Measurements from ENCODE around the gene LRRC59.

Gene LRRC59

DNA sequence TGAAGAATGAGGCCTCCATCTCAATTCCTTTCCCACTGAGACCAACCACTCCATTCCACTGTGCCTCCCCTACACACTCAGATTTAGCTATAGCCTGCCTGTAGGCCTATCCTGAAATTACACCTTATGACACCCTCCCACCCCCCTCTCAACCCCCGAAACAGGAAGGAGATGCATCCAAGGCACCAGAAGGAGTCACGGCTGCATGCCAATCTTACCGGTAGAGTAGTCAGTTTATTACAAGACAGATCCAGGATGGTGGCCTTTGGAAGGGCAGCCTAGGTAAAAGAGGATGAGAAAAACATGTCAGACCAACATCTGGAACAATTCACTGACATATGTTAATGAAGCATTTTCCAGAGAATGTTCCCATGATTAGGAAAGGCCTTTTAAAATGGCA lies 2.6 kb downstream of the LRRC59 start:
- H3K36me3 ChIP-seq, result peaks cover 49% of the 10 kb centered on the region
- no peak overlapping the region for H3K4me3 ChIP-seq (ENCODE audit: low read depth in 1 of 2, low read length in 1 of 2)
- TF ChIP-seq, protein P1, sequence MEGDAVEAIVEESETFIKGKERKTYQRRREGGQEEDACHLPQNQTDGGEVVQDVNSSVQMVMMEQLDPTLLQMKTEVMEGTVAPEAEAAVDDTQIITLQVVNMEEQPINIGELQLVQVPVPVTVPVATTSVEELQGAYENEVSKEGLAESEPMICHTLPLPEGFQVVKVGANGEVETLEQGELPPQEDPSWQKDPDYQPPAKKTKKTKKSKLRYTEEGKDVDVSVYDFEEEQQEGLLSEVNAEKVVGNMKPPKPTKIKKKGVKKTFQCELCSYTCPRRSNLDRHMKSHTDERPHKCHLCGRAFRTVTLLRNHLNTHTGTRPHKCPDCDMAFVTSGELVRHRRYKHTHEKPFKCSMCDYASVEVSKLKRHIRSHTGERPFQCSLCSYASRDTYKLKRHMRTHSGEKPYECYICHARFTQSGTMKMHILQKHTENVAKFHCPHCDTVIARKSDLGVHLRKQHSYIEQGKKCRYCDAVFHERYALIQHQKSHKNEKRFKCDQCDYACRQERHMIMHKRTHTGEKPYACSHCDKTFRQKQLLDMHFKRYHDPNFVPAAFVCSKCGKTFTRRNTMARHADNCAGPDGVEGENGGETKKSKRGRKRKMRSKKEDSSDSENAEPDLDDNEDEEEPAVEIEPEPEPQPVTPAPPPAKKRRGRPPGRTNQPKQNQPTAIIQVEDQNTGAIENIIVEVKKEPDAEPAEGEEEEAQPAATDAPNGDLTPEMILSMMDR (IDR thresholded peaks at IDR 0.05), result no peak
- peaks cover 20 to 21% of the 10 kb centered on the region in 2 experiments for H3K4me1 ChIP-seq (ENCODE audit: control insufficient read depth in 1 of 2, insufficient read depth in 1 of 2, low read depth in 1 of 2, low read length in 1 of 2)
- no peak overlapping the region for H3K27ac ChIP-seq
- H3K9me3 ChIP-seq, result no peaks in the 10 kb centered on the region
- no peaks in the 10 kb centered on the region for H3K27me3 ChIP-seq

DNA sequence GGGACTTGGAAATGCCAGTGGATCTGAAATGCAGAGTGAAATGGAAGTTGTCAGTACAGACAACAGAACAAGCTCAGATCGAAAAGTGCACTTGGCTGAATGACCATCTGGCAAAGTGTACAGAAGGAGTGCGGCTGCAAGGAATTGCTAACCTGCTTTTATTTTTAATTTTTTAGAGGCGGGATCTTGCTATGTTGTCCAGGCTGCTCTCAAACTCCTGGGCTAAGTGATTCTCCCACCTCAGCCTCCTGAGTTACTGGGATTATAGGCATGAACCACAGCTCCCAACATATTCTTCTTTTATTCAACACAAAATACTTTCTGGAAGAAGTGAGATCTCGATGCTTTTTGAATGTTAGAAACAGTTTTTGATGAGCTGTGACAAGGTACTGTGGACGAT lies 3.6 kb downstream of the LRRC59 start:
- Histone ChIP-seq H3K27ac (no peak overlapping the region), H3K4me1 (ENCODE audit: control insufficient read depth in 1 of 2, insufficient read depth in 1 of 2, low read depth in 1 of 2, low read length in 1 of 2) (peaks cover 20 to 21% of the 10 kb centered on the region in 2 experiments), H3K27me3 (no peaks in the 10 kb centered on the region), H3K9me3 (no peaks in the 10 kb centered on the region), H3K4me3 (ENCODE audit: low read depth in 1 of 2, low read length in 1 of 2) (no peak overlapping the region), H3K36me3 (peaks cover 59% of the 10 kb centered on the region)
- TF ChIP-seq, protein P1 (IDR thresholded peaks at IDR 0.05), result no peak

DNA sequence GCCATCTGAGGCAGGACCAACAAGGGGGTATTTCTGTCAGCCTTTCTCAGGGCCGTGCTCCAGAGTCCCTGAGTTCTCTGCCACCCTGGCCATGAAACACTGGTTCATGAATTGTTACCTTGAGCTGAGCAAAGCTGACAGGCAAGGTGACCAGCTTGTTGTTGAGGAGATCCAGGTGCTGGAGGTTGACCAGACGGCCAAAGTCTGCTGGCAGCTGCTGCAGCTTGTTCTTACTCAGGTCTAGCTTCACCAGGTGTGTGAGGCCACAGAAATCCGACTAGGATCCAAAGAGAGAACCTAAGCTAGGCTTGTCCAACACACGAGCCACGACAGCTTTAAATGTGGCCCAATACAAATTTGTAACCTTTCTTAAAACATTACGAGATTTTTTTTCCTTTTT lies 4.7 kb downstream of the LRRC59 start:
- Histone ChIP-seq H3K36me3 (peaks cover 70% of the 10 kb centered on the region), H3K4me3 (ENCODE audit: low read depth in 1 of 2, low read length in 1 of 2) (no peak overlapping the region), H3K27me3 (no peaks in the 10 kb centered on the region), H3K4me1 (ENCODE audit: control insufficient read depth in 1 of 2, insufficient read depth in 1 of 2, low read depth in 1 of 2, low read length in 1 of 2) (peaks cover 16 to 18% of the 10 kb centered on the region in 2 experiments), H3K27ac (no peak overlapping the region), H3K9me3 (no peaks in the 10 kb centered on the region)
- TF ChIP-seq, protein P1 (IDR thresholded peaks at IDR 0.05), result no peak

DNA sequence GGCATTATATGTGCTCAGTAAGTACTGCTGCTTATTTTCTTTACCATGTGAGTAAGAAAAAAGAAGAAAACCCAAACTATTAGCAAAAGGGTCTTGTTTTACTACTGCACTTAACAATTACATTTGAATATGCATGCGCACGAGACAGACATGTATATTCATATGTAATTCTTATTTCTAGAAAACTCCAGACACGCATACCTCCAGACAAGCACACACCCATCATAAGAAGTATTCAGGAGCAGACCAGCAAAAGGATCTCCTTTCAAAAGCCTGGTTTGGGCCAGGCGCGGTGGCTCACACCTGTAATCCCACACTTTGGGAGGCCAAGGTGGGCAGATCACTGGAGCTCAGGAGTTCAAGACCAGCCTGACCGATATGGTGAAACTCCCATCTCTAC lies 7.8 kb downstream of the LRRC59 start:
- peaks cover 98% of the 10 kb centered on the region for H3K36me3 ChIP-seq
- H3K27me3 ChIP-seq, result no peaks in the 10 kb centered on the region
- TF ChIP-seq, protein P1 (IDR thresholded peaks at IDR 0.05), result no peak
- H3K4me3 ChIP-seq (ENCODE audit: low read depth in 1 of 2, low read length in 1 of 2), result no peak overlapping the region
- H3K9me3 ChIP-seq, result no peaks in the 10 kb centered on the region
- H3K27ac ChIP-seq, result no peak overlapping the region
- H3K4me1 ChIP-seq (ENCODE audit: control insufficient read depth in 1 of 2, insufficient read depth in 1 of 2, low read depth in 1 of 2, low read length in 1 of 2), result no peaks in the 10 kb centered on the region

DNA sequence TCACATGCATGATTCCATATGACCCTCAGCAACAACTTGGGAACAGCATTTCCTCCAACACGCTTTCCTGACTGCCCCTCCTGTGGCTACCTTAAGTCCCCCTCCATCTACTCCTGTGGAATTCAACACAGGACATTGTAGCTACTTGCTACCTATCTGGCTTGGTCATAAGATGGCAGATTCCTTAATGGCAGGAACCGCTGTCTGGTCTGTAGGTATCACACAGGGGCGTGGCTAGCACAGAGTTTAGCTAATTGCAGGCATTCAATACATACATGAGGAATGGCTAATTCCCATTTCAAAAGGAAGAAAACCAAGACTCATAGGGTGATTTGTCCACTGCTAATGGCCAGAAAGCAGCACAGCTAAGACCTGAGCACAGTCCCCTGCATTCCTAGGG lies 8.6 kb downstream of the LRRC59 start:
- Histone ChIP-seq H3K36me3 (peaks cover 98% of the 10 kb centered on the region), H3K9me3 (no peaks in the 10 kb centered on the region)
- TF ChIP-seq, protein P1 (IDR thresholded peaks at IDR 0.05), result no peak

DNA sequence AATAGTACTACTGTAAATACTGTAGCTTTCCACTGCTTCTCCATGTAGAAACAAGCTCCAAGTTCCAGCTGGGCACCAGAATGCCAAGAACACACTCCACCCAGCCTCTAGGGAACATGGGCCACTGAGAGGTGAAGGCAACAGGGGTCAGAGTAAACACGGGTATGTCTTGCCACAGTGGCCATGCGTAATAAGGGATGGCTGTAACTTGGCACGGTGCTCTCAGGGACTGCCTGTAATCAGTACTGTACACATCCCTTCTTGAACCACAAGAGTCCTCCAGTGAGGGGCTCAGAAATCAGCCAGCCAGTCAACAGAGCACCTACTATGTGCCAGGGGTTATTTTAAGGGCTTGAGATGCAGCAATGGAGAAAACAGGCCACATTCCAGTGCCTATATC lies 10.8 kb downstream of the LRRC59 start:
- Histone ChIP-seq H3K27me3 (no peaks in the 10 kb centered on the region), H3K9me3 (no peaks in the 10 kb centered on the region), H3K27ac (no peak overlapping the region), H3K4me3 (ENCODE audit: low read depth in 1 of 2, low read length in 1 of 2) (no peak overlapping the region), H3K4me1 (ENCODE audit: control insufficient read depth in 1 of 2, insufficient read depth in 1 of 2, low read depth in 1 of 2, low read length in 1 of 2) (no peaks in the 10 kb centered on the region), H3K36me3 (peaks cover 98% of the 10 kb centered on the region)
- TF ChIP-seq, protein P1 (IDR thresholded peaks at IDR 0.05), result no peak

More for the DNA sequence above, 8.6 kb downstream of the LRRC59 start:
- H3K27me3 ChIP-seq, result no peaks in the 10 kb centered on the region
- H3K4me1 ChIP-seq (ENCODE audit: control insufficient read depth in 1 of 2, insufficient read depth in 1 of 2, low read depth in 1 of 2, low read length in 1 of 2), result no peaks in the 10 kb centered on the region
- no peak overlapping the region for H3K27ac ChIP-seq
- H3K4me3 ChIP-seq (ENCODE audit: low read depth in 1 of 2, low read length in 1 of 2), result no peak overlapping the region
